ENCODE results near the gene KRT26.

KRT26 gene

GRCh38 chr17:40727447-40728231, 44.4 kb downstream of the KRT26 start:
- no peak for DNase-seq

- DNase-seq = no peak
Observed at GRCh38 chr17:40726919-40727318, 45.1 kb downstream of the KRT26 start.

- DNase-seq = no peak
Observed at GRCh38 chr17:40724656-40725055, 47.3 kb downstream of the KRT26 start.

- DNase-seq = no peak
Observed at GRCh38 chr17:40722241-40722640, 49.8 kb downstream of the KRT26 start.

GRCh38 chr17:40720899-40721298, 51.1 kb downstream of the KRT26 start:
- DNase-seq = no peak

- DNase-seq = no peak
Observed at GRCh38 chr17:40718930-40719329, 53.1 kb downstream of the KRT26 start.

- no peak for DNase-seq
Observed at GRCh38 chr17:40717776-40718175, 54.2 kb downstream of the KRT26 start.
